GM18867 (cell line): ENCODE data around the gene LRRC46.

Source experiments
- ATAC-seq: cut with Tn5 transposase; IDR thresholded peaks from one replicate; pipeline ENCODE4 v1.9.1; 2021; ENCODE audit warnings: mild to moderate bottlenecking, moderate library complexity; ENCODE audit not compliant: unreplicated experiment

The LRRC46 gene

GRCh38 chr17:47829870-47830269 is 1.6 kb upstream of the LRRC46 start:
- no peak for ATAC-seq

DNA sequence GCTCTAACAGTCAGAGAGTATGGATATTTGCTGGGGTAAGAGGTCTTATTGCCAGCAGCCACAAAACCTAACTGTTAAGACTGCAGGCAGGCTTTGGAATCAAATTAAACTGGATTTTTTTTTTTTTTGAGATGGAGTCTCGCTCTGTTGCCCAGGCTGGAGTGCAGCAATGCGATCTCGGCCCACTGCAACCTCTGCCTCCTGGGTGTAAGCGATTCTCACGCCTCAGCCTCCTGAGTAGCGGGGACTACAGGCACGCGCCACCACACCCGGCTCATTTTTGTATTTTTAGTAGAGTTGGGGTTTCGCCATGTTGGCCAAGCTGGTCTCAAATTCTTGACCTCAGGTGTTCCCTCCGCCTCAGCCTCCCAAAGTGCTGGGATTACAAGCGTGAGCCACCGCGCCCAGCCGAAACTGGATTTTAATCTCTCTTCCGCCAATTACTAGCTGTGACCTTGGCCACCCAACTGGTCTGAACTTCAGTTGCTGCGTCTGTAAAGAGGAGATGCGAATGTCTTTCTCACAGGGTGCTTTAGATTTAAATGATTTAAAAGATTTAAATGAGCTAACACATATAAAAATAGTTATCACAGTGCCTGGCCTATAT is 971 bp upstream of the LRRC46 start:
- ATAC-seq: no peak

DNA sequence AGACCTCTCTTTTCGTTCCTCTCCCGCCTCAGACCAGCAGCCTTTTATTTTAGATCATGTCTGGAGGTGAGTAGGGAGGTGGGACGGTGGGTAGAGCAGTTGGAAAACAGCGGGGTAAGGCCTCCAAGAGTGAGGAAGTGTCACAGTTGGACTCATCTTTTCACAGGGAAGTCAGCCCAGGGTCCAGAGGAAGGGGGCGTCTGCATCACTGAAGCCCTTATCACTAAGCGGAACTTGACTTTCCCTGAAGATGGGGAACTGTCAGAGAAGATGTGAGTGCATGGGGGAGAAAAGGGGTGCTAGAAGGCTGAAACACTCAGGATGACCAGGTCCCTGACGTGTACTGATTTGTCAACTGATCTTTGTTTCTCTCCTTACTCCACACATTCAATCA is 461 bp downstream of the LRRC46 start:
- no peak for ATAC-seq

- no peak for ATAC-seq
Measured at GRCh38 chr17:47834756-47835155, 3.3 kb downstream of the LRRC46 start.

GRCh38 chr17:47836601-47837000 is 5.1 kb downstream of the LRRC46 start:
- ATAC-seq: no peak

DNA sequence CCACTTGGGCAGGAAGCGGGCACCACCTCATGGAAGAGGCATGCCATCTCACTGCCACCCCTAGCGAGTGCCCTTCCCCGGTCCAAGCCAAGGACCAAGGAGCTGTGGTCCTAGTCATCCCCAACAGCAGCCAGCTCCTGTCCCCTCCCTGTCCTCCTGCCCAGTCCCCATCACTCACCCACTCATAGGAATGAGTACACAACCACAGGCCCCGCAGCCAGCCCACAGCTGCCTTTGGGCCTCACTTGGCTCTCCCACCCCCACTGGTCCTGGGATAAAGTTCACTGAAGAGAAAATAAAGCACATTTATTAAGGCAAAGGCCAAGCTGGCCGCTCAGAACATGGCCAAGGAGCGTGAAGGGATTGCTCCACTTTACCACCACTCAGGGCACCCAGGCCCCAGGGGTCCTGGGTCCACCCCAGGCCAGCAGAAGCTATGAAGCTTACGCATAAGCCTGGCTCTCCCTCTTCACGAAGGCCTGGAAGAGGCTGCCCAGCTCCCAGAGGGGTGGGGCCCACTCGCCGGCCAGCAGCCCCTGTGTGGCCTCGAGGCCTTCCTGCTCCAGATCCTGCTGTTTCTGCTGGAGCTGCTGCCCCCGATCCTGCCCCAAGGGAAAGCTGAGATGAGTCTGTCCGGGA is 6.0 kb downstream of the LRRC46 start:
- no peak for ATAC-seq

DNA sequence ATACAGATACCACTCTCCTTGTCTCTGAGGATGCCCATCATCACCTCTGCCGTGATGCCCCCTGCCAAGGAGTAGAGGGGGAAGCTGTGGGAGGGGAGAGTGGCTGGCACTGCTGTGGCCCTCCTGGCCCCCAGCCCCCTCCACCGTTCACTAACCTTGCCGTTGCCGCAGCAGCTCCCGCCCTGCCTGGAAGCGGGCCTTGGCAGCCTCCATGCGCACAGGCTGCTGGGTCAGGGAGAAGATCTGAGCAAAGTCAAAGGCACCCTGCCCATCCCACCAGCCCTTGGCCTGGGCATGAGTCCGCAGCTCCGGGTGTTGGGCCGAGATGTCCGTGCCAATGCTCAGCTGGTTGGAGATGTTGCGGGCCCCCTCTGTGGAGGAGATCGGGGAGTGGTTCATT is 7.2 kb downstream of the LRRC46 start:
- no peak for ATAC-seq

DNA sequence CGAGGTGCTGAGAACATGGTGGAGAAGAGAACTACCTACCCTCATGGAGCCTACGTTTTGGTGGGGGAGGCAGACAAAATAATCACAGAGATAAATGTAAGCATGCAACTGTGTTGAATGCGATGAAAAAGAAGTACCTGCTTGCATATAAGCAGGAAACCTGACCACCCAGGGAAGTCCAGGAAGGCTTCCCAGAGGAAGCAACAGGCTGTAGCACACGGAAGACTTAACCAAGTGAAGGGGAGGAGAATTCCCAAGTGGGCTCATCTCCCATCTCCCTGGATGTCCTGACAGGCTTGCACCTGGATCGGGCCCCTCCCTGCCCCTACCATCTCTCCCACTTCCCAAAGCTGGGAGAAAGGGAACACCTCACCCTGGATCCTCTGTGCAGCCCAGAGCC is 7.6 kb downstream of the LRRC46 start:
- no peak for ATAC-seq

DNA sequence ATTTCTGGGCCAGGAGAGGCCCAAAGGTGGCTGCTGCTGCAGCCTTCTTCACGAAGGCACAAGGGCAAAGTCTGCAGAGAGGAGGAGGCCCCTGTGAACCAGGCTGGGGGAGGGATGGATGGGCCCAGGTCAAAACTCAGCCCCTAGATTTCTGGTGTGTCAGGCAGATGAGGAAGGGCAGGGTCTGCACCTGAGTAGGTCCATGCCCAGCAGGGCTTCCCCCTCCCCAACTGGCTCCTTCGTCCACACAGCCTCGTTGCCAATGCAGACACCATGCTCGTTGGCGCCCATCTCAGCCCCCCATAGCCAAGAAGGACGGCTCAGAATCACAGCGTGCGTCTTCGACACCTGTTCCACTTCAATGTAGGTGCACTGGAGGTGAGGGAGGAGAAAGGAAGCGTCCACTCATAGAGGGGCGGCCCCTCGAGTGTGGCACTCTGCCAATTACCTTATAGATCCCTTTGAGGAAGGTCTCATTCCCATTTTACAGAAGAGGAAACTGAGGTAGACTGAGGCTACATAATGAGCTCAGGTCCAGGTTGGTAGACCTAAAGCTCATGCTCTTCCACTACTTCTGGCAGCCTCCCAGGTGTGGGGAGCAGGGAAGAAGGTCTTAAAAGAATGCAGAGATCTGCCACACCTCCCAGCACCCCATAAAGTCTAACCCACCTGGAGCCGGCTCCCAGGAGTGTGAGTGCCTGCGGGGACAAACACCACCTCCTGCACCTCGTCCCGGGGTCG is 8.7 kb downstream of the LRRC46 start:
- no peak for ATAC-seq

DNA sequence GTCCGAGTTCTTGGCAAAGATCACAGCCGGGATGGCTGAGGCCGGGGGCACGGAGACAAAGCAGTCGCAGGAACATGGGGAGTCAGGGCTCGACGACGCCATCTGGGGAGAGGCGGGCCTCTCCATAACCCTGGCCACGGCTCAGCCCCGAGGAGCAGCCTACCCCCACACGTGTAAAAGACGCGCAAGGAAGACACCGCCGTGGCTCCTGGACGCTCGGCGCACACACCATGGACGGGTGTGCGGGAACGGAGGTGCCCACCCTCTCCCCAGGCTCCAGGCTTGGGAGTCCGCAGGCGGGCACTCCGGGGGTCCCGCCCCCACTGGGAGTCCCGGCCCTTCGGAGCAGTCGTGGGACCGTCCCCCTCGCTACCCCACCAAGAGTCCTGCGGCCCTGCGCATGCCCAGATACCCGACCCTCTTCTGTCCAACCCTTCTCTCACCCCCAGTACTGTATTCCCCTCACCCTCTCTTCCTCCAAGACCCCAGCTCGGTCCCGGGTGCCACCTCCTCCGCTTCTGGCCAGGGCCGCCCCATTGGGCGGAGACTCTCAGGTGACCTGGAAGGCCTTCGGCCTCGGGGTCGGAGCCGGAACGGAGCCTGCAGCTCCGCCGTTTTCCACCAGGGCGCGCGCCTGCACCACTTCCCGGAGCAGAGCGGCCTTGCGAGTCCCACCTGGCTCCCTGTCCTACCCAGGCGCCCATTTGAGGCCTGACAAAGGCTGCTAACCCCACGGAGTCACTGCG is 9.4 kb downstream of the LRRC46 start, which contains the start of gene SCRN2:
Gene SCRN2, minus strand, starts transcription at position 532 of the 746 bp plus-strand sequence. Its CDS starts 430 bp downstream, at position 102.
- ATAC-seq: peak; percentile 77

DNA sequence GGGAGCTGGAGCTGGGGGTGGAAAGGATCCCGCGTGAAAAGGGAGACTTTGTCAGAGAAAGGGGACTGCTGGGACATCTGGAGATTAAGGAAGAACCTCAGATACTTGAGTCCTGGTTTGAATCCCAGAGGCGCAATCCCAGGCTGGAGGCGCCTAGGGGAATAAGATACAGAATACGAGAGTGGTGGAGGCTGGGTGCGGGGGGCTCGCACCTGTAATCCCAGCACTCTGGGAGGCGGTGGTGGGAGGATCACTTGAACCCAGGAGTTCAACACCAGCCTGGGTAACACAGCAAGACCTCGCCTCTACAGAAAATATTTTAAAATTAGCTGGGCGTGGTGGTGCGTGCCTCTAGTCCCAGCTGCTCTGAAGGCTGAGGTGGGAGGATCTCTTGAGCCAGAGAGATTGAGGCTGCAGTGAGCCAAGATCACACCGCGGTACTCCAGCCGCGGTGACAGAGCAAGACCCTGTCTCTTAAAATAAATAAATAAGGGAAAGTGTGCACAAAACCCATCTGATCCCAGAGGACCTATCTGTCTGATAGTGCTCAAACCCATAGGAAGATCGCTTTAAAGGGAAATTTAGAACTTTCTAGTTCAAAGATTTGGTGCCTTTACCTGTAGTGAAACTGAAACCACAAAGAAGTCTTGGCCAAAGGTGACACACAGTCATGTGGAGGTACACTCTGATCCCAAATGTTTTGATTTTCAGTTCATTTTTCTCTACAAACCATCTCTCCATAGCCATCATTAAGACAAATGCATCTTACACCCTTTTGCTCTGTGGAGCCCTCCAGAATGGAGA is 10.2 kb downstream of the LRRC46 start:
- ATAC-seq: no peak

DNA sequence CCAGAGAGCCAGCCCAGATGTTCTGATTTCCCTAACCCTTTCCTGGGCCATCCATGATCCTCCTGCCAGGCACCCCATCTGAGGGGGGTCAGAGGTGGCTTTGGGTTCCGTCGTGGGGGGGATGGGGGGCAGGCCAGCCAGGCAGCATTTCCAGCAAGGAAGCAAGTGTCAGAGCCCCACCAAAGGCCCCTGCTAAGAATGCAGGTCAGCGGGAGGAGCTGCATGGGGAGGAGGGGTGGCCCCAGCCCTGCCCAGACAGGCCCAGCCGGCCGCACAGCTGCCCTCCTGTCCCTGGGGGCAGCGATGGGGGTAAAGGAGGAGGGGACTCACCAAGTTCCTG is 11.9 kb downstream of the LRRC46 start:
- ATAC-seq: no peak

- no peak for ATAC-seq
Measured at GRCh38 chr17:47844227-47844626, 12.8 kb downstream of the LRRC46 start.

DNA sequence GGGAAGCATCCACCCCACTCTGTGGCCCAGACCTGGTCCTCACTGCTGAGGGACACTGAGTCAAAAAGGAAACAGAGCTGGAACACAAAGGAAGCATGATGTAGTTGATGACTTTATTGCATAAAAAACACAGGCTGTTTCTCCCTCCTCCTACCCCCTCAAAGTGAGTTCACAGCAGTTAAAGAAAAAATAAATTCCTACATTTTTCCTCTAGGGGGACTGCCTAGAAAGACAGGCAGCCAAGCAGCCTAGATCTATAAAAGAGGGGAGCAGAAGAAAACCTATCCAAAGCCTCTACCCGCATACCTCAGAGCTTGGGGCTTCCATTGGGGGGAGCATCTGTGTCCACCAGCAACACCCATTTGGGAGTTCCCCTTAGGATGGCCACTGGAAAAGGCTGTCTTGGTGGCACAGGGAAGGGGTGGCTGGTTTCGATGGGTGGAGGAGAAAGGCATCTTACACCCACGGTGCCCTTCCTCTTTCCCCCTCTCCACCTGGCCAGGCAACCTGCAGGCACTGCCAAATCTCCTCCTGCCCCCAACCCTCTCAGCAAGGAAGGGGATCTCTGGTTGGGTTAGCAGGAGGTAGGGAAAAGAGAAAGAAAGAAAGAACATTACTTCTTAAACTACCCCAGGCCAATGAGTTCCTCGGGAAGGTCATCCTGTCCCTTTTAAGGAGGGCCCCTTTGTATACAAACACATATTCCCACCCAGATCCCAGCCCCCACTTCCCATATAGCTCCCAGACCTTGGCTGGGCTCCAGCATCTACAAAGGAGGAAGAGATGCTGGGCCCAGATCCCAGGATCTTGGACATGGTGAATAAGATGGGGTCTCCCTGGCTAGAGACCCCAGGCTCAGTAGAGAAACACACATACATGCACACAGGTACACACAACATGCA is 13.6 kb downstream of the LRRC46 start:
- no peak for ATAC-seq

DNA sequence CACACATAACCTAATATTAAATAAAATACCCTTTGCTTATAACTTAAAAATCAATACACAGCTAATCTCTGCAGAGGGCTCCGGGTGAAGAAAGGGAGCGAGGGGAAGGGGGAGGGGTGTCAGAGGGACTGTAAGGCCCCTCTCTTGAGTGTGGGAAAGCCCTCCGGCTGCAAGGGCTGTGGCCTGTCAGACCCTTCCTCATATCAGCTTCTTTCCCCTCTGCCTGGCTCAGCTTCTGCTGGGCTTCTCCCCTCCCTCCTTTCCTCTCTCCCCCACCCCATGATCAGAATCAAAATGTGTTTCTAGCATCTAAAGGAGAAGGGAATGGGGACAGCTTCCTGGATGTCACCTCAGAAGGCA is 14.2 kb downstream of the LRRC46 start:
- no peak for ATAC-seq

GRCh38 chr17:47846716-47847340 is 15.4 kb downstream of the LRRC46 start:
- ATAC-seq: no peak

- ATAC-seq: no peak
Measured at GRCh38 chr17:47847341-47848197, 16.1 kb downstream of the LRRC46 start.

DNA sequence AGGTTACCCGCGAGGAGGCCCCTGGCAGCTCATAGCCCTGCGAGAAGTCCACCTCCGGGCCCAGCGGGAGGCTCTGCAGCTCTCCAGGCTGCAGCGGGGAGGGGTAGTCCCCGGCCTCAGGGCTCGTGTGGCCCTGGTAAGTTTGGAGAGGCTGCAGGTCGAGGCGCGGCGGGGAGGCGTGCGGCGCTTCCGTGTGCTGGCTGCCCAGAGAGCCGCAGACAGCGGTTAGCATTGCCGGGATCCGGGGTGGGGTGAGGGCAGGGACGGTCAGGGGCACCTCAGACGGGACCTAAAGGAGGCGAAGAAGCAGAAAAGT is 16.7 kb downstream of the LRRC46 start:
- ATAC-seq: no peak

- no peak for ATAC-seq
Measured at GRCh38 chr17:47850373-47850691, 18.9 kb downstream of the LRRC46 start.
